ENCODE data around the gene INSIG1.

- TF ChIP-seq CTCF (IDR thresholded peaks at IDR 0.05; ENCODE audit: low read length) (no peak), EZH2 (optimal IDR thresholded peaks at IDR 0.05; ENCODE audit: low read depth, low read length) (no peak)
Observed at GRCh38 chr7:155274633-155275355, 22.9 kb upstream of the INSIG1 start.
